H9 (cell line): ENCODE data around the gene DISP3. TPM values are rescaled to one million over a fixed set of nuclear protein-coding genes. Genes with fewer than 3 reads are reported as not detected.

Experiments used
- DNase-seq: peaks from one replicate; pipeline ENCODE4 v3.0.0-alpha.2; 2017
- H2AFZ ChIP-seq: one replicate; pipeline ENCODE4 v1.6.1; 2013; ENCODE audit warnings: mild to moderate bottlenecking, low read length, control low read depth, moderate library complexity
- H2AK5ac ChIP-seq: 2 replicates; pipeline ENCODE4 v1.6.1; 2013; ENCODE audit warnings: low read length, control low read depth, mixed read lengths; ENCODE audit not compliant: insufficient read length
- H2BK120ac ChIP-seq: one replicate; pipeline ENCODE4 v1.6.1; 2013; ENCODE audit warnings: low read depth, mild to moderate bottlenecking, low read length, control low read depth, inconsistent platforms; ENCODE audit not compliant: poor library complexity, severe bottlenecking
- H2BK12ac ChIP-seq: 2 replicates; pipeline ENCODE4 v1.6.1; 2013; ENCODE audit warnings: low read length, control low read depth, mixed read lengths, low read depth; ENCODE audit not compliant: insufficient read length
- H2BK15ac ChIP-seq: 2 replicates; pipeline ENCODE4 v1.6.1; 2013; ENCODE audit warnings: low read depth, low read length, control low read depth
- H2BK20ac ChIP-seq: one replicate; pipeline ENCODE4 v1.6.1; 2013; ENCODE audit warnings: low read depth, mild to moderate bottlenecking, low read length, control low read depth, inconsistent platforms; ENCODE audit not compliant: poor library complexity, severe bottlenecking
- H2BK5ac ChIP-seq: 2 replicates; pipeline ENCODE4 v1.6.1; 2013; ENCODE audit warnings: low read length, control low read depth, mixed read lengths; ENCODE audit not compliant: insufficient read length
- H3K14ac ChIP-seq: 2 replicates; pipeline ENCODE4 v1.6.1; 2013; ENCODE audit warnings: low read length, control low read depth; ENCODE audit not compliant: insufficient read depth
- H3K18ac ChIP-seq: 2 replicates; pipeline ENCODE4 v1.6.1; 2013; ENCODE audit warnings: low read depth, mild to moderate bottlenecking, mixed read lengths, low read length, control low read depth; ENCODE audit not compliant: insufficient read length
- H3K23ac ChIP-seq: 2 replicates; pipeline ENCODE4 v1.6.1; 2013; ENCODE audit warnings: low read length, control low read depth, mixed read lengths, low read depth; ENCODE audit not compliant: insufficient read length
- H3K23me2 ChIP-seq: 2 replicates; pipeline ENCODE4 v1.6.1; 2013; ENCODE audit warnings: low read depth, mild to moderate bottlenecking, mixed read lengths, low read length, control low read depth; ENCODE audit not compliant: insufficient read length, poor library complexity, severe bottlenecking
- H3K27ac ChIP-seq: 2 replicates; pipeline ENCODE4 v1.5.1; 2013; ENCODE audit warnings: low read length, control low read depth, mixed read lengths, low read depth; ENCODE audit not compliant: insufficient read length
- H3K27me3 ChIP-seq: 2 replicates; pipeline ENCODE4 v1.6.1; 2013; ENCODE audit warnings: low read length, control low read depth, inconsistent platforms; ENCODE audit not compliant: insufficient read depth
- H3K4ac ChIP-seq: 2 replicates; pipeline ENCODE4 v1.6.1; 2013; ENCODE audit warnings: low read depth, mild to moderate bottlenecking, control low read depth, inconsistent platforms, low read length, moderate library complexity
- H3K4me1 ChIP-seq: 2 replicates; pipeline ENCODE4 v1.6.1; 2013; ENCODE audit warnings: low read length, control low read depth, inconsistent platforms; ENCODE audit not compliant: insufficient read depth
- H3K4me2 ChIP-seq: 2 replicates; pipeline ENCODE4 v1.6.1; 2013; ENCODE audit warnings: low read length, control low read depth, mixed read lengths; ENCODE audit not compliant: insufficient read length, insufficient read depth
- H3K56ac ChIP-seq: 2 replicates; pipeline ENCODE4 v1.6.1; 2013; ENCODE audit warnings: low read depth, mild to moderate bottlenecking, mixed read lengths, low read length, control low read depth; ENCODE audit not compliant: insufficient read length
- H3K79me1 ChIP-seq: 2 replicates; pipeline ENCODE4 v1.6.1; 2013; ENCODE audit warnings: low read depth, mild to moderate bottlenecking, moderate library complexity, low read length, control low read depth, inconsistent platforms; ENCODE audit not compliant: insufficient read depth, poor library complexity, severe bottlenecking
- H3K79me2 ChIP-seq: 2 replicates; pipeline ENCODE4 v1.6.1; 2013; ENCODE audit warnings: low read length, control low read depth, inconsistent platforms; ENCODE audit not compliant: insufficient read depth
- H3K9ac ChIP-seq: 2 replicates; pipeline ENCODE4 v1.6.1; 2013; ENCODE audit warnings: low read length, control low read depth, mixed read lengths; ENCODE audit not compliant: insufficient read length; ENCODE audit errors: extremely low read depth
- H3K9me3 ChIP-seq: one replicate; pipeline ENCODE4 v1.6.1; 2013; ENCODE audit warnings: low read depth, low read length, inconsistent platforms; ENCODE audit not compliant: control insufficient read depth
- H3T11ph ChIP-seq: one replicate; pipeline ENCODE4 v1.6.1; 2013; ENCODE audit warnings: mild to moderate bottlenecking, low read length, control low read depth, inconsistent platforms
- H4K20me1 ChIP-seq: one replicate; pipeline ENCODE4 v1.6.1; 2013; ENCODE audit not compliant: control insufficient read depth, insufficient read length, insufficient read depth
- H4K5ac ChIP-seq: 2 replicates; pipeline ENCODE4 v1.6.1; 2013; ENCODE audit warnings: low read depth, mild to moderate bottlenecking, mixed read lengths, low read length, control low read depth; ENCODE audit not compliant: insufficient read length
- H4K8ac ChIP-seq: replicated peaks from 2 replicates; pipeline ENCODE4 v1.6.1; 2013; ENCODE audit warnings: low read length, control low read depth, mixed read lengths, low read depth; ENCODE audit not compliant: insufficient read length
- H4K91ac ChIP-seq: 2 replicates; pipeline ENCODE4 v1.6.1; 2013; ENCODE audit warnings: low read depth, mild to moderate bottlenecking, moderate library complexity, mixed read lengths, low read length, control low read depth; ENCODE audit not compliant: insufficient read length
- H3K27ac Mint-ChIP-seq, 3 experiments: 2 replicates in 2 of 3; 3 replicates in 1 of 3; pipeline ENCODE4 v1.8.0; 2020 to 2021; ENCODE audit warnings: mixed read lengths in 3 of 3, mild to moderate bottlenecking in 1 of 3, moderate library complexity in 1 of 3
- H3K27me3 Mint-ChIP-seq: 2 replicates; pipeline ENCODE4 v1.8.0; 2021; ENCODE audit warnings: low read depth, mild to moderate bottlenecking, moderate library complexity, mixed read lengths
- H3K36me3 Mint-ChIP-seq, 3 experiments: 2 replicates in 2 of 3; 3 replicates in 1 of 3; pipeline ENCODE4 v1.8.0; 2020 to 2021; ENCODE audit warnings: low read depth in 3 of 3, mixed read lengths in 3 of 3; ENCODE audit not compliant: insufficient read depth in 1 of 3
- H3K4me1 Mint-ChIP-seq, 2 experiments: 2 replicates each; pipeline ENCODE4 v1.8.0; 2020; ENCODE audit warnings: mixed read lengths in 2 of 2
- H3K4me3 Mint-ChIP-seq, 2 experiments: 2 replicates in 1 of 2; 3 replicates in 1 of 2; pipeline ENCODE4 v1.8.0; 2020 to 2021; ENCODE audit warnings: mild to moderate bottlenecking in 2 of 2, mixed read lengths in 2 of 2, moderate library complexity in 1 of 2
- H3K9me3 Mint-ChIP-seq, 2 experiments: 2 replicates in 1 of 2; 3 replicates in 1 of 2; pipeline ENCODE4 v1.8.0; 2020; ENCODE audit warnings: mild to moderate bottlenecking in 2 of 2, mixed read lengths in 2 of 2, moderate library complexity in 1 of 2
- WGBS: extraction: QIAGEN DNeasy Blood & Tissue Kit; methylation state at CpG from one replicate; pipeline ENCODE4 v1.1.7; 2013; ENCODE audit warnings: missing lambda C conversion rate, low lambda C conversion rate, mixed read lengths; ENCODE audit not compliant: insufficient read length; ENCODE audit errors: extremely low coverage; 5-methylcytosine and 5-hydroxymethylcytosine counted together
- total RNA-seq: library from RNA; stranded (reverse); gene quantifications from 2 replicates; pipeline ENCODE4 v1.2.1, GENCODE V29; 2021
- TF ChIP-seq, protein P1 (sequence below): fragments of 200-600 bp; sonication (generic); conservative IDR thresholded peaks from 3 replicates; pipeline ENCODE4 v1.8.0; 2021; ENCODE audit warnings: antibody characterized with exemption, mild to moderate bottlenecking

The DISP3 gene
- total RNA-seq, 1 experiment from 2014 or later, result 3.5 TPM

DNA sequence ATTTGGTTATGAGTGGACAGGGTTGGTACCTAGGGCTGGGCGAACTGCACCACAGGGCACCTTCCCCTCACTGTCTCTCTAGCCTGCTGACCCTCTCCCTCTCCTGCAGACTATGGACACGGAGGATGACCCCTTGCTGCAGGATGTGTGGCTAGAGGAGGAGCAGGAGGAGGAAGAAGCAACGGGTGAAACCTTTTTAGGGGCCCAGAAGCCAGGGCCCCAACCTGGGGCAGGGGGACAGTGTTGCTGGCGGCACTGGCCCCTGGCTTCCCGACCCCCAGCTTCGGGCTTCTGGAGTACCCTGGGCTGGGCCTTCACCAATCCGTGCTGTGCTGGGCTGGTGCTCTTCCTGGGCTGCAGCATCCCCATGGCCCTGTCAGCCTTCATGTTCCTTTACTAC lies 21.9 kb downstream of the DISP3 start:
- no peaks in the 10 kb centered on the region for H4K20me1 ChIP-seq
- no peak overlapping the region for H2BK20ac ChIP-seq
- no CpG with 5 or more reads among the region's 7 CpGs for WGBS
- H3K9me3 ChIP-seq, result no peaks in the 10 kb centered on the region
- H2AK5ac ChIP-seq, result no peak overlapping the region
- H2AFZ ChIP-seq, result no peak overlapping the region
- H3K18ac ChIP-seq, result no peak overlapping the region
- Mint-ChIP-seq H3K4me1 (peaks cover 33 to 48% of the 10 kb centered on the region in 2 experiments), H3K4me3 (peak overlapping the region in 1 of 2 experiments; percentile 19; a peak in 1 of 5 replicates), H3K27me3 (no peaks in the 10 kb centered on the region; the same call in 1 of the 2 replicates), H3K36me3 (peaks cover 41 to 47% (median 46%) of the 10 kb centered on the region in 3 experiments), H3K27ac (0 out of 7 replicates have a peak overlapping the region, but pooled peaks of 1 of the 3 experiments have one; percentile 21), H3K9me3 (peaks cover 20 to 22% of the 10 kb centered on the region in 2 experiments)
- DNase-seq, result no peak
- H3K23me2 ChIP-seq, result no peaks in the 10 kb centered on the region
- no peak overlapping the region for H2BK15ac ChIP-seq
- no peak overlapping the region for H2BK5ac ChIP-seq
- peaks cover 5% of the 10 kb centered on the region; the same call in 1 of the 2 replicates for H3K4me1 ChIP-seq
- no peak overlapping the region for H3K27ac ChIP-seq
- H3K27me3 ChIP-seq, result no peaks in the 10 kb centered on the region
- no peak overlapping the region for H4K91ac ChIP-seq
- H2BK12ac ChIP-seq, result no peak overlapping the region
- H3K4ac ChIP-seq, result no peak overlapping the region
- H3T11ph ChIP-seq, result no peak overlapping the region
- no peak overlapping the region for H3K56ac ChIP-seq
- H2BK120ac ChIP-seq, result no peak overlapping the region
- H3K79me2 ChIP-seq, result no peaks in the 10 kb centered on the region
- H4K5ac ChIP-seq, result no peak overlapping the region
- H3K23ac ChIP-seq, result no peak overlapping the region
- no peak overlapping the region for H4K8ac ChIP-seq
- H3K4me2 ChIP-seq, result no peak overlapping the region
- H3K79me1 ChIP-seq, result no peaks in the 10 kb centered on the region
- TF ChIP-seq, protein P1, sequence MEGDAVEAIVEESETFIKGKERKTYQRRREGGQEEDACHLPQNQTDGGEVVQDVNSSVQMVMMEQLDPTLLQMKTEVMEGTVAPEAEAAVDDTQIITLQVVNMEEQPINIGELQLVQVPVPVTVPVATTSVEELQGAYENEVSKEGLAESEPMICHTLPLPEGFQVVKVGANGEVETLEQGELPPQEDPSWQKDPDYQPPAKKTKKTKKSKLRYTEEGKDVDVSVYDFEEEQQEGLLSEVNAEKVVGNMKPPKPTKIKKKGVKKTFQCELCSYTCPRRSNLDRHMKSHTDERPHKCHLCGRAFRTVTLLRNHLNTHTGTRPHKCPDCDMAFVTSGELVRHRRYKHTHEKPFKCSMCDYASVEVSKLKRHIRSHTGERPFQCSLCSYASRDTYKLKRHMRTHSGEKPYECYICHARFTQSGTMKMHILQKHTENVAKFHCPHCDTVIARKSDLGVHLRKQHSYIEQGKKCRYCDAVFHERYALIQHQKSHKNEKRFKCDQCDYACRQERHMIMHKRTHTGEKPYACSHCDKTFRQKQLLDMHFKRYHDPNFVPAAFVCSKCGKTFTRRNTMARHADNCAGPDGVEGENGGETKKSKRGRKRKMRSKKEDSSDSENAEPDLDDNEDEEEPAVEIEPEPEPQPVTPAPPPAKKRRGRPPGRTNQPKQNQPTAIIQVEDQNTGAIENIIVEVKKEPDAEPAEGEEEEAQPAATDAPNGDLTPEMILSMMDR, result no peak
- no peak overlapping the region for H3K9ac ChIP-seq
- H3K14ac ChIP-seq, result no peak overlapping the region
